AG20443 (cell line): ENCODE results near the gene PLIN3.
A peak's percentile ranks its signal among the peaks of the same experiment; 100 is the strongest.
"Not testable (repeated sequence)": the region's sequence is repeated elsewhere in the genome, so short reads cannot be mapped to it uniquely, and the experiment has no call there.

ENCODE experiments used
- DNase-seq: peaks from one replicate; pipeline ENCODE4 v3.0.0; 2012; ENCODE audit warnings: low spot score, mixed read lengths

The PLIN3 gene, protein sequence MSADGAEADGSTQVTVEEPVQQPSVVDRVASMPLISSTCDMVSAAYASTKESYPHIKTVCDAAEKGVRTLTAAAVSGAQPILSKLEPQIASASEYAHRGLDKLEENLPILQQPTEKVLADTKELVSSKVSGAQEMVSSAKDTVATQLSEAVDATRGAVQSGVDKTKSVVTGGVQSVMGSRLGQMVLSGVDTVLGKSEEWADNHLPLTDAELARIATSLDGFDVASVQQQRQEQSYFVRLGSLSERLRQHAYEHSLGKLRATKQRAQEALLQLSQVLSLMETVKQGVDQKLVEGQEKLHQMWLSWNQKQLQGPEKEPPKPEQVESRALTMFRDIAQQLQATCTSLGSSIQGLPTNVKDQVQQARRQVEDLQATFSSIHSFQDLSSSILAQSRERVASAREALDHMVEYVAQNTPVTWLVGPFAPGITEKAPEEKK

DNA sequence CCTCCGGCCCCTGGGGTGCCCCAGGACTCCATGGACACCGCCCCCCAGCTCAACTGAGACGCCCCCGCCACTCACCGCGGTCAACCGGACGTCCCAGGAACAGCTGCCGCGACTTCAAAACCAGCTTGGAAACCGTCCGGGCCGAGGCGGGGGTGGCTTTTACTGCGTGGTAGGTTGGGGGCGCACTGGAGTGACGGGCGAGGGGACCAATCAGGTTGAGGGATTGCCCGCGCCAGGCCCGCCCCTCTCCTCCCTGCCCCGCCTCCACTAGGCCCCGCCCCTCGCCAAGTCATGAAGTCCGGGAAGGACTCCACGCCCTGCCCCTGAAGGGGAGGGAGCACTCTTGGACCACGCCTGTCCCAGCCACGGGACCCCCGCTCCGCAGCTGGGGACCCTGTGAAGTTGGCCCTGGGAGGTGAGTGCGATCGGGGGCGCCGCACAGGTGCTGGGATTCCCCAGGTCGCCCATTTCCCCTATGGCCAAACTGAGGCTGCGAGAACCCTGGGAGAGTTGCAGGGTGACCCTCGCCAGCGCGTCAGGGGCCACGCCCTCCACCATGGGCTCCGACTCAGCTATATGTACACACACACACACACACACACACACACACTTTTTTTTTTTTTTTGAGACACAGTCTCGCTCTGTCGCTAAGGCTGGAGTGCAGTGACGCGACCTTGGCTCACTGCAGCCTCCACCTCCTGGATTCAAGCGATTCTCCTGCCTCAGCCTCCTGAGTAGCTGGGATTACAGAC lies at the start of gene PLIN3:
Gene PLIN3 (minus strand): TSS at position 134 of the 752 bp plus-strand sequence. CDS start 6,273 bp downstream, outside the sequence.
- peak; percentile 100 for DNase-seq

DNA sequence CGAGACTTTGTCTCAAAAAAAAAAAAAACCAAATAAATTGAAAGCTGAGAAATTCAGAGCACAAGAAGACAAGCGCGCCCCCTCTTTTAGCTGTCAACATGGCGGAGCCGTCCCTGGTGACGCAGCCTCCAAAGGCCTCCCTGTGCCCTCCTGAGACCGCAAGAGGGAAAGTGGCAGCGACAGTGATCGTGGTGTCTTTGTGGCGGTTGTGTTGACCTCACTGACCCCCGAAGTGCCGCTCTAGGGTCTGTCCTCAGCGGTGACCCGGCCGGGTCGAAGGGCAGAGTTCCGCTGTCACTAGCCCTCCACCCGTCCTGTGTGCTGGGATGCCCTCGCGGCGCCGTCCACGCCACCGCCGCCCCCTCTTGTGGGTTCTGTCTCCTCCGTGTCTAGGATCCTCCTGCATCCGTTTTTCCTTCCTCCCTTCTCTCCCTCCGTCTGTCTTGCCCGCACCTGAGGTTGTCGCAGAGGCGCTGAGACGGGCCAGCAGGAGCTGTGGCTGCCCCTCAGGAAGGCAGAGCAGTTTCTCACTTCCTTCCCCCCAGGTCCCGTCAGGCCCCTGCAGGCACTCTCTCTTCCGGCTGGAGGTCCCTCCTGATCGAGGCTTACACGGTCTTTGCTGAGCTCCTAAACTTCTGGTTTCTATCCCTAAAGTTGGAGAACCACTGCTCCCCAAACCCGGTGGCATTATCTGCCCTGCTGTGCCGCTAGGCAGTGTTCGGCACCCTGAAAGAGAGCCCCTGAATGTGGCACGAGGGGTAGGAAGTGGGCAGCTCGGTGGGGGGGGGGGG lies 49.0 kb upstream of the PLIN3 start:
- DNase-seq = no peak

DNA sequence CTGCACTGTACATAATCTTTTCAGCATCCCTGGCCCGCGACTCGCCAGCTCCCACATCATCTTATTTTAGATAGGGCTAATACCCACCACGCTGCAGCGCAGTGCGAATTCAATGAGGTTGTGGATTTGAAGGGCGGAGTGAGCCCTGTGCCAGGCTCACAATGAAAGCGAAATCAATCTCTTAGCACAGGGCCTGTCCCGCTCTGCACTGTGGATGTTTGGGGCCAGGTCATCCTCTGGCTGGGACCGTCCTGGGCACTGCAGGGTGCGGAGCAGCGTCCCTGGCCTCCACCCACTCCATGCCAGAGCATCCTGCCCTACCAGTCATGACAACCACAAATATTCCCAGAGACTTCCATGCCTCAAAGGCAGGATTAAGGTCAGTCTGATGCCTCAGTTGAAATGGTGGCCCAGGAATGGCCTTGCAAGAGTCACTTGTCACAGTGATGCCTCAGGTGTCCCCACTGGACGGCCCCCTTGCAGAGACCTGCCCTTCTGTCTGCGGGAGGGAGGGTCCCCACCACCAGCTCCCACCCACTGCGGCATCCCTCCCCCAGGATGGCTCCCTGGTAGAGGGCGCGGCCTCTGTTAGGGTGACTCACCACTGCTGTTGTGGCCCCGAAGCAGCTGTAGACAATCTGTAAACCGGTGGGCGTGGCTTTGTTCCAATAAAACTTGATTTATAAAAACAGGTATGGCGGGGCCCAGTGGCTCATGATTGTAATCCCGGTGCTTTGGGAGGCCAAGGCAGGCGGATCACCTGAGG lies 47.5 kb upstream of the PLIN3 start:
- DNase-seq = peak; percentile 66

DNA sequence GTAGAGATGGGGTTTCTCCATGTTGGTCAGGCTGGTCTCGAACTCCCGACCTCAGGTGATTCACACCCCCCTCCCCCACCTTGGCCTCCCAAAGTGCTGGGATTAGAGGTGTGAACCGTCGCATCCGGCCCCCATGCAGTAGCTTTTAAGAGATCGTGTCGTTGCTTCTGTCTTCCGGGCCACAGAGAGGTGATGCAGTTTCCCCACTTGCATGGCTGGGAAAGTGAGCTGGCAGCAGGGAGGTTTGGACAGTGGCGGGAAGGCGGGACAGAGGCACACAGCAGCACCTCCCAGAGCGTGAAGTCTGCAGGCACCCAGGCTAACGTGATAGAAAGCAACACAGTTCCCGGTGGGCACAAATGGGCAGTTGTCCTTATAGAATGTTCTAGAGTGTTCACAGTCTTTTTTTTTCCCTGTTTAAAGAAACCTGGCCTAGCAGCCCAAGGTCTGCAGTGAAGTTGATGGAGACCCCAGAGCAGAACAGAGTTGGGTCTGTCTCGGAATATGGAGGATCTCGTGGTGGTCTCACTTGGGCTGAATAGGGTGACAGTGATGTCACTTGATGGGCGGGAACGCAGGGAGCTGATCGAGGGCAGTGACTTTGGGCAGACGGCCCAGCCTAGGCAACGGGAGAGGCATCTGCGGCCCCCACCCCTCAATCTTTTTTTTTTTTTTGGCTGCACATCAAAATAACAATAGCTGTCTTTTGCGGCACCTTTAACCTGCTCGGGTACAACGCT lies 46.7 kb upstream of the PLIN3 start:
- no peak for DNase-seq

DNA sequence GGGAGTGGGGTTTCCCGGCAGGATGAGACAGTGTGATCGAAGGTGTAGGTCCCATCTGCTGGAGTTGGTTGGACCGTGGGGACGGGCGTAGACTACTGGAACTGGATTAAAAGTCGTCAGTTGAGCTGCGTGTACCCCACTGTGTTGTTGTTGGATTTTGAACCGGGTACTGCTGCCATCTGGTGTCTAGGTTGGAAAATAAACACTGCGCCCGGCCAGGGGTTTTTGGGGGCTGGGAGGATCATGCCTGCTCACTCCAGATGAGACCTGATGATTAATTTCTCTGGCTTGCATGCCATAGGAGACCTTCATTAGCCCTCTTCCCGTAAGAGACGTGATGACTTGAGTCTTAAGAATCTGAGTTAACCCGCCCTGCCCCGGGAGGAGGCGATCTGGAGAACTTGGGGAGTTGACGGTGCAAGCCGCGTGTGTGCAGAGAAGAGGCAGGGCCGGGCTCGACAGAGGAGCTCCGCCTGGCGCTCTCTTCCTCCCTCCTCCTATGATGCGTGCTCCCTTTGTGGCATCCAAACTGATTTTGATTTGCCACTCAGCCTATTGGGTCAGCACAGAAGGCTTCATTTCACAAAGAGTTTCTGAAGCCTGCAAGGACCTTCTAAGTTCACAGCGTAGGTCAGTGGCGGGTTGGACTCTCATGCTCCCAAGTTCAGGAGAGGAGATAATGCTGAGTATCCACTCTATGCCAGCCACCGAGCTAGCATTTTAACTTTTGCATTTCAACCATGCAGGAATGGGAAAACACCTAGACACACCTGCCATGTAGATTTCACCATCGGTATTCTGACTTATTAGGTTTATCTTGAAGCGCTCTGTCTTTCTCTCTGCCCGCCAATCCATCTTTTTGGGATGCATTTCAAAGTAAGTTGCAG lies 44.6 kb upstream of the PLIN3 start:
- DNase-seq = peak; percentile 96

DNA sequence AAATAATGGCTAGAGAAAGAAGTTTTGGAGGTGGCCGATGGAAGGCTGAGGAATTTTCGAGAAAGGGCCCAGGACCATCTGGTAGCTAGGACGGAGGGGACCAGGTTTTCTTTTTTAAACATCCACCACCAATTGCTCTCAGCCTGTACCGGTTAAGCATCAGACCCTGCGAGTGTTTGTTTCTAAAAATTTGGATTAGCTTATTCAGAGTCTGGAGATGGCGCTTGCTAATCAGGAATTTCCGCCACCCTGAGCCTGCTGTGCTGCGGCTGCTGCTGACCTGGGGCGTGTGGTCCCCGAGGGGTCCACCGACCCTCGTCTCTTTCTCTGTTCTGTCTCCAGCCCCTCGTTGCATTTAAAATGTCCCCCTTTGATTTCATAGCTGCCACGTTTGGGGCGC lies 43.8 kb upstream of the PLIN3 start:
- no peak for DNase-seq

DNA sequence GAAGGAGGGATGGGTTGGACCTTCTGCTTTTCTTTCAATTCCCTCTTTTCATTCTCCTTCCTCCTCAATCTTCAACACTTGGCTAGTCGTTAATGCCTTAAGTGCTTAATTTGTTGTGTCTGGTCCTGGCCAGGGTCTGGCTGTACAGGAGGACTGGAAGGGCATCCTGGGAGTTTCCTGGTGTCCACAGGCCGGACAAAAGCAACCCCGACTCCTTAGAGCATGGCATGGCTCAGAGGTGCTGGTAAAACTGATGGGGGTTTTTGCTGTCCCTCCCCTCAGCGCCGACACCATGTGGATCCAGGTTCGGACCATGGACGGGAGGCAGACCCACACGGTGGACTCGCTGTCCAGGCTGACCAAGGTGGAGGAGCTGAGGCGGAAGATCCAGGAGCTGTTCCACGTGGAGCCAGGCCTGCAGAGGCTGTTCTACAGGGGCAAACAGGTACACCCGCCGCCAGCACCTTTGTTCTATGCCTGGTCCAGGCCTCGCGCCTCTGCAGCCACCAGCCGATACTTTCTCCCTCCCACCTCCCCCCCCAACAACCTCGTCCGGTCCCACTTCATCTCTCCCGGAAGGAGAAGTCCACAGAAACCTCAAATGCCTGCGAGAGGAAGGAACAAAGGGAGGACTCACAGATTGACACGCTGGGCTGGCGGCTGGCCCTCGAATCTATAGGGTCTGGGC lies 43.3 kb upstream of the PLIN3 start:
- peak; percentile 45 for DNase-seq

DNA sequence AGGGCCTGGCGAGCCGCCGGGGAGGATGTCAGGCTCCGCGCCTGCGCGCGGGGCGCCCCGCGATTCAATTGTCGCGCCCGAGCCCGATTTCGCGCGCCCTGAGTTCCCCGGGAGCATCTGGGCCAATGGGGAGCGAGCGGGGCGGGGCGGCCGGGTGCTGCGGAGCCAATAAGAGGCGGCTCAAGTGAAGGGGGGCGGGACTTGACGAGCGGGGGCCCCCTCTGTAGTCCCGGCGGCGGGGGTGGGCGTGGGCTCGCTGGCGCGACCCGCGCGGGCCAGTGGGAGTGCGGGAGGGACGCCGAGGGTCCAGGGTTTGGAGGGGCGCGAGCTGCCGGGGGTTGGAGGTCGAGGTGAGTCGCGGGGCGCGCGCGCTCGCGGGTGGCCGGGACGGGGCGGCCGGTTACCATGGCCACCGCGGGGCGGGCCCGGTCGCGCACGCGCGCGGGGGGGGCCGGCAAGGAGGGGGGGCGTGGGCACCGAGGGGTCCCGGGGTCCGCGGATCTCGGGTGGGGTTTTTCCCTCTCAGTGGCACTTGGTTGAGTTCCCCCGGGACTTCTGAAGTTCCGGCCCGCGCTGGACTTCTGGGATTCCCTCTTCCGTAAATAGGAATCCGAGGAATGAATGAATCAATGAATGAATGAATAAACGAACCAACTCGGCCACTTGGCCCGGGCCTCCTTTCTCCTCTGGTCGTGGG lies 42.6 kb upstream of the PLIN3 start:
- DNase-seq = peak; percentile 97

DNA sequence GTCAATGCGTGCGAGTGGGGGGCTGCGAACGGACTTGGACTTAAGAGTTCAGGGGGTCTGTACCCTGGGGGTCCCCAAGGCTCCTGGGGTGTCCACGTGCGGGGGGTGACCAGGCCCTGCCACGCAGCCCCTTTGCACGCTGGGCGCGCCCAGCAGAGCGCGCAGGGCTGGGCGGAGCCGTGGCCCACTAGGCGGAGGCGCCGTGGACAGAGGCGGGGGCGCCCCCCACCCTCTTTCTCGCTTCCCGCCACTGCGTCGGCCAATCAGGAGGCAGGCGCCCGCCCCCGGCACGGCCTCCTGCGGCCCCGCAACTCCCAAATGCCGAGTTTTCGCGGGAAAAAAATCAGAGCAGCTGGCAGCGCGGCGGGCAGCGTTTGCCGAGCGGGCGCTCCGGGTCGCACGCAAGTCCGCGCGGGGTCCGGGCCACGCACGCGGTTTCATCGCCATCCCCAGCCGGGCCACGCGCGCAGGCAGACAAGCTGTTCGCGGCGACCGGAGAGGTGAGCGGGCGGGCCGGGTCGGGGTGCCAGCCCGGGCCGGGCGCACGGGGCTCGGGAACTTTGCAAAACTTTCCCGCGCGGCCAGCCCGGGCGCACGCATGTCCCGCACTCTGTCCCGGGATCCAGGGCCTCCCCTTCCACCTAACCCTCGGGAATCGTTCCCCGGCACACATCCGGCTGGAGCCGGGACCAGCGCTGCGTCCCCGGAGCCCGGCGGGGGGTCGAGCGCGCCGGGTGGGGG lies 41.9 kb upstream of the PLIN3 start, which contains the start of gene UHRF1:
Gene UHRF1 (plus strand): TSS at position 346 of the 741 bp plus-strand sequence. CDS start 1,385 bp downstream, outside the sequence.
- DNase-seq = peak; percentile 38

DNA sequence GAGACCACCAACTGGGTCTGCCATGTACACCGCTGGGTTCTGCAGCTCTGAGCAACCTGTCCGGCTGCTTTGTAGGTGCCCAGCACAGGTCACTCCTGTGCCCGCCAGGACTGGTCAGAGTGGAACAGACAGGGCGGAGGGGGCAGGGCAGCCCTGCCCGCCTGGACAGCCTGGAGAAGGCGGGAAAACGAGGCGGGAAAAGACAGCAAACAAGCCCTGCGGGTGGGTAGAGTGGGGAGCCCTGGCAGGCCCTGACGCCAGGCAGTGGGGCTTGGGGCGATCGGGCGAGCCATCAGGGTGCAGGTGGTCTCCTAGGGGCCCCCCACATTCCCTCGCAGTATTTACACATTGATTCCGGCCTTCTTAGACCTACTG lies 41.3 kb upstream of the PLIN3 start:
- no peak for DNase-seq

DNA sequence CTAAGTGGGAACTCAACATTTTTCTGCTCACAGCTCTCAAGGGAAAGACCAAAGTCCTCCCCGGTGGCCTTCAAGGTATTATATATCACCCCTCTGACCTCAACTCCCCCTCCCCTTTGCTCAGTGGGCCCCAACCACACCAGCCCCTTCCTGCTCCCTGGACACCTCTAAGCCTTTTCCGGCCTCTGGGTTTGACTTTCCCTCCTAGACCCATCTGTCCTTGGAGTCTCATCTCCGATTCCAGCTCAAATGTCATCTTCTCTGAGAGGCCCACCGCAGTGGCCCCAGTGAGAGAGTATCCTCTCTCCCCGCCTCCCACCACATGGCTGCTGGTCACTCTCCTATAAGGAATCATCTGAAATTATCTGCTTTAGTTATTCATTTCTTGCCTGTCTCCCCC lies 40.9 kb upstream of the PLIN3 start:
- DNase-seq = no peak

DNA sequence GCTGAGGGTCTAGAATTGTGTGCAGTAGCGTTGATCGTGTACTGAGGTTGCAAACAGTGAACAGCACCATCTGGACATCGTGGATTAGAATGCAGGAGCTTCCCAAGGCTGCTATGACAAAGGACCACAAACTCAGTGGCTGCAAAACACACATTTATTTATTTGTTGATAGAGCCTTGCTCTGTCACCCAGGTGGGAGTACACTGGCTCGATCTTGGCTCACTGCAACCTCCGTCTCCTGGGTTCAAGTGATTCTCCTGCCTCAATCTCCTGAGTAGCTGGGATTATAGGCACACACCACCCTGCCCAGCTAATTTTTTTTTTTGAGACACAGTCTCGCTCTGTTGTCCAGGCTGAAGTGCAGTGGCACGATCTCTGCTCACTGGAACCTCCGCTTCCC lies 39.5 kb upstream of the PLIN3 start:
- DNase-seq = no peak

DNA sequence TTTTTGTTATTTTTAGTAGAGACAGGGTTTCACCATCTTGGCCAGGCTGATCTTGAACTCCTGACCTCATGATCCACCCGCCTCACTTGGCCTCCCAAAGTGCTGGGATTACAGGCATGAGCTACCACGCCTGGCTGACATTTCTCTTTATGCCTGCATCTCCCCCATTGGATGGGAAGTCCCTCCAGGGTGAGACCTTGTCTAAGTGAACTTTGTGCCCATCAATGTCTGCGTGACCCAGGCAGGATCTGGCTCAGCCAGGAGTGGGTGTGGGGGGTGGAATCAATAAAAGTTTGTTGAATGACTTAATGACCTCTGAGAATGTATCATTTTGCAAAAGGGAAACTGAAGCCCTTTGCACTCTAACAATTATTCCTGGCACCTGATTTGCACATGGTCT lies 37.0 kb upstream of the PLIN3 start:
- DNase-seq = no peak

DNA sequence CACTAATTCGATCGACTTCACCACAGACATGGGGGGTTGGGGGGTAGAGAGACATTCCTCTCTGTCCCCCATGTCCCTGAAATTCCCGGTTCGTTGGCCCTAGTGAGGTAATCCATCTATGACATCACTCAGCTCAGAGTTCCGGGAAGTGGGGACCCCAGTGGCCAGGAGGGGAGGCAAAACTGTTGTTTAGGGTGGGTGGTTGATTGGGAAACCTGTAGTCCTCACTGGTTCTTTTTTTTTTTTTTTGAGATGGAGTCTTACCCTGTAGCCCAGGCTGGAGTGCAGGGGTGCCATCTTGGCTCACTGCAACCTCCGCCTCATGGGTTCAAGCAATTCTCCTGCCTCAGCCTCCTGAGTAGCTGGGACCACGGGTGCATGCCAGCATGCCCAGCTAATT lies 35.3 kb upstream of the PLIN3 start, which contains the start of gene ARRDC5:
Gene ARRDC5 (minus strand): TSS at position 101 of the 400 bp plus-strand sequence. CDS start 71 bp downstream, at position 30.
- no peak for DNase-seq

DNA sequence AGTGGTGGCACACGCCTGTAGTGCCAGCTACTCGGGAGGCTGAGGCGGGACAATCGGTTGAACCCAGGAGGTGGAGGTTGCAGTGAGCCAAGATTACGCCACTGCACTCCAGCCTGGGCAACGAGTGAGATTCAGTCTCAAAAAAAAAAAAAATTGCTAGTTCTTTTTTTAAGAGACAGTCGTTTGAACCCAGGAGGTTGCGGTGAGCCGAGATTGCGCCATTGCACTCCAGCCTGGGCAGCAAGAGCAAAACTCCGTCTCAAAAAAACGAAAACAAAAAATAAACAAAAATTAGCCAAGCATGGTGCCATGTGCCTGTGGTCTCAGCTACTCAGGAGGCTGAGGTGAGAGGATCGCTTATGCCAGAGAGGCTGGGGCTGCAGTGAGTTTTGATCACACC lies 33.4 kb upstream of the PLIN3 start:
- DNase-seq = not testable (repeated sequence)

DNA sequence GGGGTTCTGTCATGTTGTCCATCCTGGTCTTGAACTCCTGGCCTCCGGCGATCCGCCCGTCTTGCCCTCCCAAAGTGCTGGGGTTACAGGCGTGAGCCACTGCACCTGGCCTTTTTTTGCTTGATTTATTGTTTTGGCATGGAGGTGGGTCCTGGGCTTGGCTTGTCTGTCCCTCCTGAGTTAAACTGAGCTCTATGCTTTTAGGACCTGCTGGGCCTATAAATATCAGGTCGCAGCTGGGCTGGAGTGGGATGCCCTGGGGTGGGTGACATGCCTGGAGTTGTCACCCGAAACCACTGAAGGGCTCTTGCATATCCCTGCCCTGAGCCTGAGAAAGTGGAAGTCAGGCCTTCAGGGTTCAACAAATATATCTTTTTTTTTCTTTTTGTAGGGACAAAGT lies 29.7 kb upstream of the PLIN3 start:
- DNase-seq = no peak

DNA sequence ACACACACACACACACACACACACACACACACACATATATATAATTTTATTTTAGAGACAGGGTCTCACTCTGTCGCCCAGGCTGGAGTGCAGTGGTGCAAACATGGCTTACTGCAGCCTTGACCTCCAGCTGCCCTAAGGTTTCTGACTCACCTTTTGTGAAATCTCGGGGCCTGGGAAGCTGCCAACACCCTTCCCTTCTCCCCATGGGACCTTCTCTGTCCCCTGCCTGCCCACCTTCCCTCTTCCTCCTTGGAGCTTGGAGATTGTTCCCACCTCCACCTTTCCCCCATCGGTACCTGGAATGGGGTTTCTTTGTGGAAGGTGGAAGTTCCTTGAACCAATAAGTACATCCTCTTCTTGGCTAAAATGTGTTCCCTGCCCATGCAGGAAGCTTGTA lies 28.9 kb upstream of the PLIN3 start:
- peak; percentile 25 for DNase-seq

DNA sequence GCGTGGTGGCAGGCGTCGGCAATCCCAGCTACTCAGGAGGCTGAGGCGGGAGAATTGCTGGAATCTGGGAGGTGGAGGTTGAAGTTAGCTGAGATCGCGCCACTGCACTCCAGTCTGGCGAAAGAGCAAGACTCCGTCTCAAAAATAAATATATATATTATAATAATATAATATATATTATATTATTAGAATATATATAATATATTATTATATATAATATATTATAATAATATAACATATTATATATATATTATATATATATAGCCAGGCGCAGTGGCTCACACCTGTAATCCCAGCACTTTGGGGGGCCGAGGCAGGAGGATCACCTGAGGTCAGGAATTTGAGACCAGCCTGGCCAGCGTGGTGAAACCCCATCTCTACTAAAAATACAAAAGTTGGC lies 25.5 kb upstream of the PLIN3 start:
- not testable (repeated sequence) for DNase-seq
